PC-9 (cell line): Measurements from ENCODE around the gene SF3A2. TPM values are rescaled to one million over a fixed set of nuclear protein-coding genes. Genes with fewer than 3 reads are reported as not detected.

Experiments
- BruUV-seq: library from RNA; stranded (reverse); fragments of 400-500 nt; replicated peaks from 2 replicates; lab custom pipeline; 2021; lab: Mats Ljungman, UMichigan
- CTCF ChIA-PET: fragments of 300-600 bp; sonication (Branson Sonifier 250); formaldehyde crosslinking; loops from one replicate; lab custom pipeline; 2022; ENCODE audit warnings: antibody characterized with exemption; lab: Charles Lee
- POLR2A ChIA-PET: fragments of 300-600 bp; sonication (Branson Sonifier 250); formaldehyde crosslinking; loops from one replicate; lab custom pipeline; 2022; ENCODE audit warnings: antibody characterized with exemption; ENCODE audit not compliant: unreplicated experiment; lab: Charles Lee
- DNase-seq, 2 experiments: peaks; one replicate each; pipeline versions ENCODE4 v3.0.0 to v3.0.0-alpha.2; 2015 to 2022; ENCODE audit warnings: mixed read lengths in 1 of 2
- H2AFZ ChIP-seq: fragments of 200-600 bp; sonication (generic); 2 replicates; pipeline ENCODE4 v1.8.1; 2017; ENCODE audit warnings: antibody characterized with exemption
- H3F3A ChIP-seq: fragments of 200-600 bp; sonication (generic); 2 replicates; pipeline ENCODE4 v1.8.1; 2017; ENCODE audit warnings: antibody characterized with exemption, mild to moderate bottlenecking, low read depth; ENCODE audit not compliant: insufficient read depth
- H3K27ac ChIP-seq: fragments of 200-600 bp; sonication (generic); 2 replicates; pipeline ENCODE4 v1.6.1; 2016; ENCODE audit warnings: mixed run types
- H3K27me3 ChIP-seq: fragments of 200-600 bp; sonication (generic); 2 replicates; pipeline ENCODE4 v1.6.1; 2016; ENCODE audit warnings: low read depth, mixed run types; ENCODE audit not compliant: insufficient read depth
- H3K36me3 ChIP-seq: fragments of 200-600 bp; sonication (generic); 2 replicates; pipeline ENCODE4 v1.6.1; 2016; ENCODE audit warnings: low read depth, mixed run types
- H3K4me1 ChIP-seq: fragments of 200-600 bp; sonication (generic); replicated peaks from 2 replicates; pipeline ENCODE4 v1.6.1; 2016; ENCODE audit warnings: mixed run types; ENCODE audit not compliant: insufficient read depth
- H3K4me2 ChIP-seq: fragments of 200-600 bp; sonication (generic); 2 replicates; pipeline ENCODE4 v1.6.1; 2017; ENCODE audit warnings: mixed run types
- H3K4me3 ChIP-seq: fragments of 200-600 bp; sonication (generic); 2 replicates; pipeline ENCODE4 v1.6.1; 2016; ENCODE audit warnings: mixed run types
- H3K79me2 ChIP-seq: fragments of 200-600 bp; sonication (generic); 2 replicates; pipeline ENCODE4 v1.6.1; 2017; ENCODE audit warnings: low read depth, mixed run types
- H3K9me2 ChIP-seq: fragments of 200-600 bp; sonication (generic); 2 replicates; pipeline ENCODE4 v1.8.1; 2017; ENCODE audit warnings: mild to moderate bottlenecking; ENCODE audit not compliant: insufficient read depth
- H3K9me3 ChIP-seq: fragments of 200-600 bp; sonication (generic); 2 replicates; pipeline ENCODE4 v1.8.1; 2016; ENCODE audit warnings: low read depth; ENCODE audit not compliant: insufficient read depth
- H4K20me1 ChIP-seq: fragments of 200-600 bp; sonication (generic); 2 replicates; pipeline ENCODE4 v1.8.1; 2017; ENCODE audit not compliant: insufficient read depth
- EZH2 ChIP-seq: fragments of 200-600 bp; sonication (generic); IDR thresholded peaks from 2 replicates; pipeline ENCODE4 v1.8.0; 2017; ENCODE audit warnings: antibody characterized with exemption, low read depth
- intact Hi-C: fragments of 100-400 bp; cut with micrococcal nuclease; formaldehyde crosslinking; loops from one replicate; pipeline ENCODE4 v1.10.0; 2022; ENCODE audit not compliant: unreplicated experiment
- total RNA-seq: library from RNA; stranded (reverse); gene quantifications from 2 replicates; pipeline ENCODE4 v1.2.3, GENCODE V29; 2021
- TF ChIP-seq, protein P1 (sequence below): fragments of 200-600 bp; sonication (generic); conservative IDR thresholded peaks from 2 replicates; pipeline ENCODE4 v1.6.1; 2017; ENCODE audit warnings: mixed run types, antibody characterized with exemption, mild to moderate bottlenecking, moderate library complexity

SF3A2 gene
- total RNA-seq, 1 experiment from 2014 or later: 83.0 TPM

GRCh38 chr19:2213799-2214198 is 22.8 kb upstream of the SF3A2 start:
- Histone ChIP-seq H3K36me3 (no peaks in the 10 kb centered on the region), H3K79me2 (no peaks in the 10 kb centered on the region), H3K9me3 (no peaks in the 10 kb centered on the region), H3K27me3 (no peaks in the 10 kb centered on the region), H3K9me2 (no peaks in the 10 kb centered on the region), H4K20me1 (no peaks in the 10 kb centered on the region), H2AFZ (no peak overlapping the region), H3K4me3 (no peak overlapping the region), H3K4me1 (no peaks in the 10 kb centered on the region), H3K27ac (no peak overlapping the region), H3K4me2 (no peak overlapping the region), H3F3A (no peaks in the 10 kb centered on the region)
- POLR2A ChIA-PET: interaction anchor here (0.7 kb wide), 1 partner anchor 687 kb away, joined by 3 read pairs; the partner anchor contains the start of gene ZNF57
- no peak for DNase-seq
- no TSS peak for BruUV-seq
- CTCF ChIA-PET: no interaction called here
- TF ChIP-seq, protein P1, sequence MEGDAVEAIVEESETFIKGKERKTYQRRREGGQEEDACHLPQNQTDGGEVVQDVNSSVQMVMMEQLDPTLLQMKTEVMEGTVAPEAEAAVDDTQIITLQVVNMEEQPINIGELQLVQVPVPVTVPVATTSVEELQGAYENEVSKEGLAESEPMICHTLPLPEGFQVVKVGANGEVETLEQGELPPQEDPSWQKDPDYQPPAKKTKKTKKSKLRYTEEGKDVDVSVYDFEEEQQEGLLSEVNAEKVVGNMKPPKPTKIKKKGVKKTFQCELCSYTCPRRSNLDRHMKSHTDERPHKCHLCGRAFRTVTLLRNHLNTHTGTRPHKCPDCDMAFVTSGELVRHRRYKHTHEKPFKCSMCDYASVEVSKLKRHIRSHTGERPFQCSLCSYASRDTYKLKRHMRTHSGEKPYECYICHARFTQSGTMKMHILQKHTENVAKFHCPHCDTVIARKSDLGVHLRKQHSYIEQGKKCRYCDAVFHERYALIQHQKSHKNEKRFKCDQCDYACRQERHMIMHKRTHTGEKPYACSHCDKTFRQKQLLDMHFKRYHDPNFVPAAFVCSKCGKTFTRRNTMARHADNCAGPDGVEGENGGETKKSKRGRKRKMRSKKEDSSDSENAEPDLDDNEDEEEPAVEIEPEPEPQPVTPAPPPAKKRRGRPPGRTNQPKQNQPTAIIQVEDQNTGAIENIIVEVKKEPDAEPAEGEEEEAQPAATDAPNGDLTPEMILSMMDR: no peak
- TF ChIP-seq EZH2: no peak
- intact Hi-C loops: loop anchor here (2.0 kb wide), 1 partner anchor 57 kb away; no protein-coding TSS in a partner anchor

DNA sequence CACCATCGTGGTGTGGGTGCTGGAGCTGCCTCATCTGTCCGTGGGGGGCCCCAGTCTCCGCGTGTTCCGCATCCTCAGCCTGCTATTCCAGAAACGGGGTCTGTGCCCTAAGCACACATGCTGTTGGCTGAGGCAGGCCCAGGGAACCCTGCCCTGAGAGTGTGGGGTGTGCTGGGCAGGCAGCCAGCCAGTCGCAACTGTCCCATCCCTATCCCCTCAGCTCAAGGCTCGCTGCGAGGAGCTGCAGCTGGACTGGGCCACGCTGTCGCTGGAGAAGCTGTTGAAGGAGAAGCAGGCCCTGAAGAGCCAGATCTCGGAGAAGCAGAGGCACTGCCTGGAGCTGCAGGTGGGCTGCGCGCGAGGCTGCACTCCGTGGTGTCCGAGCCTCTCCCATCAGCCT is 22.4 kb upstream of the SF3A2 start:
- CTCF ChIA-PET: no interaction called here
- Histone ChIP-seq H3K27me3 (no peaks in the 10 kb centered on the region), H3K9me2 (no peaks in the 10 kb centered on the region), H3K9me3 (no peaks in the 10 kb centered on the region), H3K79me2 (no peaks in the 10 kb centered on the region), H4K20me1 (no peaks in the 10 kb centered on the region), H3K4me2 (no peak overlapping the region), H3K4me1 (no peaks in the 10 kb centered on the region), H3K4me3 (no peak overlapping the region), H3K27ac (no peak overlapping the region), H3F3A (no peaks in the 10 kb centered on the region), H2AFZ (no peak overlapping the region), H3K36me3 (no peaks in the 10 kb centered on the region)
- no peak for DNase-seq
- TF ChIP-seq EZH2: no peak
- TF ChIP-seq, protein P1: no peak
- POLR2A ChIA-PET: no interaction called here
- no TSS peak for BruUV-seq
- intact Hi-C loops: no loop called here

DNA sequence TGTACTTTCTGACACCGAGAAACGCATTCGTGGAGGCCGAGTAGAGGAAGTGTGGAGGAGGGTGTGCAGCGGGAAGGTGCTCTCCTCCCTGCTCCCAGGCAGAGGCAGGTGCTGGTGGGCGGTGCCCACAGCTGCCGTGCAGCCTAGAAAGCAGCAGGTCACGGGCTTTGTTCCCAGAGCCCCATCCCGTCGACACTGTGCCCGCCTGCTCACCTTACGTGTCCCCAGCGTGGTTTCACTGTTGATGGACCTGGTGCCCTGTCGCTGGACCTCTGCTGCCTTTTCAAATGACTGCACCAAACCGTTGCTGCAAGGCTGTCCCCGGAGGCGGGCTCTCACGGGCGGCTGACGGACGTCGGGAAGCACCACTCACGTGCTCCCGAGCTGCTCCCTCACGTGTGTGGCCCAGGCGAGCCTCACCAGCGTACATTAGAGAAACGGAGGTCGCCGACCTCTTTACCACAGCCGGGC is 21.3 kb upstream of the SF3A2 start:
- H3K79me2 ChIP-seq: no peaks in the 10 kb centered on the region
- BruUV-seq: no TSS peak
- H3K4me2 ChIP-seq: no peak overlapping the region
- H3F3A ChIP-seq: no peaks in the 10 kb centered on the region
- H3K4me3 ChIP-seq: no peak overlapping the region
- no peaks in the 10 kb centered on the region for H4K20me1 ChIP-seq
- TF ChIP-seq EZH2: no peak
- TF ChIP-seq, protein P1: no peak
- intact Hi-C loops: no loop called here
- no peaks in the 10 kb centered on the region for H3K9me3 ChIP-seq
- H3K27me3 ChIP-seq: no peaks in the 10 kb centered on the region
- POLR2A ChIA-PET: no interaction called here
- no peak overlapping the region for H2AFZ ChIP-seq
- CTCF ChIA-PET: no interaction called here
- no peak for DNase-seq
- H3K9me2 ChIP-seq: no peaks in the 10 kb centered on the region
- H3K27ac ChIP-seq: no peak overlapping the region
- H3K4me1 ChIP-seq: no peaks in the 10 kb centered on the region
- no peaks in the 10 kb centered on the region for H3K36me3 ChIP-seq
